DND-41 (cell line): ENCODE results near the gene MUL1.

Experiments used
- ATAC-seq: fragments of 200-7000 bp; cut with Tn5 transposase; 3 replicates; pipeline ENCODE4 v1.9.1; 2021; ENCODE audit warnings: low read depth; ENCODE audit not compliant: insufficient read depth
- DNase-seq: peaks from one replicate; pipeline ENCODE4 v3.0.0-alpha.2; 2020
- H2AFZ ChIP-seq: 2 replicates; pipeline ENCODE4 v1.6.0; 2012; ENCODE audit warnings: low read depth, low read length
- H3K27ac ChIP-seq: 2 replicates; pipeline ENCODE4 v1.5.1; 2012; ENCODE audit warnings: low read length, inconsistent platforms
- H3K27me3 ChIP-seq: fragments of 200-600 bp; sonication (generic); 2 replicates; pipeline ENCODE4 v1.6.0; 2012; ENCODE audit warnings: low read length, mild to moderate bottlenecking, inconsistent platforms; ENCODE audit not compliant: insufficient read depth, poor library complexity
- H3K36me3 ChIP-seq: 2 replicates; pipeline ENCODE4 v1.5.1; 2012; ENCODE audit warnings: low read length, inconsistent platforms; ENCODE audit not compliant: insufficient read depth
- H3K4me1 ChIP-seq: 2 replicates; pipeline ENCODE4 v1.5.1; 2012; ENCODE audit warnings: mild to moderate bottlenecking, low read length; ENCODE audit not compliant: insufficient read depth
- H3K4me2 ChIP-seq: 2 replicates; pipeline ENCODE4 v1.6.0; 2012; ENCODE audit warnings: mild to moderate bottlenecking, moderate library complexity, low read length, inconsistent platforms; ENCODE audit not compliant: insufficient read depth
- H3K4me3 ChIP-seq, 2 experiments: fragments of 200-600 bp in 1 of 2; shearing (Covaris generic) in 1 of 2; 2 replicates each; pipeline ENCODE4 v1.5.1; 2012 to 2016; ENCODE audit warnings: inconsistent platforms in 2 of 2, low read length in 2 of 2, mild to moderate bottlenecking in 2 of 2, low read depth in 1 of 2, moderate library complexity in 1 of 2
- H3K79me2 ChIP-seq: 2 replicates; pipeline ENCODE4 v1.6.0; 2012; ENCODE audit warnings: low read length, inconsistent platforms; ENCODE audit not compliant: insufficient read depth
- H3K9ac ChIP-seq: 2 replicates; pipeline ENCODE4 v1.6.0; 2012; ENCODE audit warnings: low read depth, mild to moderate bottlenecking, inconsistent platforms, low read length, moderate library complexity
- H3K9me3 ChIP-seq: 2 replicates; pipeline ENCODE4 v1.5.1; 2012; ENCODE audit warnings: low read length, moderate library complexity, mild to moderate bottlenecking, inconsistent platforms; ENCODE audit not compliant: insufficient read depth, severe bottlenecking
- H4K20me1 ChIP-seq: 2 replicates; pipeline ENCODE4 v1.6.0; 2012; ENCODE audit warnings: low read length; ENCODE audit not compliant: insufficient read depth
- EZH2 ChIP-seq: IDR thresholded peaks from 3 replicates; pipeline ENCODE4 v1.6.1; 2012; ENCODE audit warnings: borderline replicate concordance, low read depth, mild to moderate bottlenecking, moderate library complexity, low read length, inconsistent platforms; ENCODE audit not compliant: severe bottlenecking
- TF ChIP-seq, protein P1 (sequence below): IDR thresholded peaks from 2 replicates; pipeline ENCODE4 v1.5.1; 2012; ENCODE audit warnings: borderline replicate concordance, low read length, moderate library complexity, mild to moderate bottlenecking; ENCODE audit not compliant: poor library complexity, severe bottlenecking; ENCODE audit errors: extremely low read depth

Gene MUL1

DNA sequence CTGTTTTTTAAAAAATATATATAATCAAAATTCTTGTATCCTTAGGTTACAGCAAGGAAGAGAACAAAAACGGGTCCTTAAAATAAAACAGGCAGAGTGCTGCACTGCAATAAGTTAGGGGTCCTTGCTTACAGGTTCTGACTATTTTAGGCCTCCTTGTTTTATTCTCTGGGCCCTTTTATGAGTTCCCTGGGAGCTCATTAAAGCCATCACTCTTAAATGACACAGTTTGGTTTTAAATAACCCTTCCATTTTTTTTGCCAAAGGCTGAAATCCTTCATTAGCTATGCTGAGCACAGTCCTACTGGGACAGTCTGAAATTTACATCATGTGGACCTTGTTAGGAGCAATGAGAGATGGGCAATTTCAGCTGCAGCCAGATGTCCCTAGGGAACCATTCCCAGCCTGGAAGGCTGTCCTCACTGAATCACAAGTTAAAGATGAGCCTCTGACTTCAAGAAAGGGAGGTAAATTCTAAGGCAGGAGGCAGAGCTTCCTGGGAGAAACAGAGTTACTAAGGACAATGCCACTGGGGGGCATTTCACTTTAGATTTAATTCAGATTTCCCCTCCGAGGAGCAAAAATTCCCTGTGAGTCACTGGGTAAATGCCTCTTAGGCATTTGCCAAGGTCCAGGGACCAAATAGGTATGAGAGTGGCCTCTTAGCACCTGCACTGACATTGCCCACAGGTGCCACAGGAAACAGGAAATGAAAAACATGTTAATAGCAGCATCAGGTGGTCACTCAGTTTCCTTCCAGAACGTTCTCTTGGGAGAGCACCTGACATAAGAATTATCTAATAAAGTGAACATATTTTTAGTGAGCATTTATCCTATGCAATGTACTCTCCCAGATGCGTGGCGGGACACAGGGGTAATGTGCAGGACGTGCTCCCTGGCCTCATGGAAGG is 3.8 kb upstream of the MUL1 start:
- H3K4me2 ChIP-seq = no peak overlapping the region

DNA sequence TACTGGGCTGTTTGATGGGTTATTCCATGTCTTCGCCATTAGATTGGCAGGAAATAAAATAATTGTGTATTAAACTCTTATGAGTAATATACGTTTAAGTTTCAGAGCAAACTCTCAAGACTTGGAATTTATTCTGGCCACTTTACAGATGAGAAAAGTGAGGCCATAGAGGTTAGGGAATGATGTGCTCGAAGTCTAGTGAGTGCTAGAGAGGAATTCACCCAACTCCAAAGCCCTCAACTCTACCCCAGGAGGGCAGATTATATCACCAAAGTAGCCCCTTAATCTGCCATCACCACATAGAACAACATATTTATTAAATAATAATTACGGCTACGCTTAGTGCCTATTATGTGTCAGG is 440 bp upstream of the MUL1 start:
- TF ChIP-seq, protein P1, sequence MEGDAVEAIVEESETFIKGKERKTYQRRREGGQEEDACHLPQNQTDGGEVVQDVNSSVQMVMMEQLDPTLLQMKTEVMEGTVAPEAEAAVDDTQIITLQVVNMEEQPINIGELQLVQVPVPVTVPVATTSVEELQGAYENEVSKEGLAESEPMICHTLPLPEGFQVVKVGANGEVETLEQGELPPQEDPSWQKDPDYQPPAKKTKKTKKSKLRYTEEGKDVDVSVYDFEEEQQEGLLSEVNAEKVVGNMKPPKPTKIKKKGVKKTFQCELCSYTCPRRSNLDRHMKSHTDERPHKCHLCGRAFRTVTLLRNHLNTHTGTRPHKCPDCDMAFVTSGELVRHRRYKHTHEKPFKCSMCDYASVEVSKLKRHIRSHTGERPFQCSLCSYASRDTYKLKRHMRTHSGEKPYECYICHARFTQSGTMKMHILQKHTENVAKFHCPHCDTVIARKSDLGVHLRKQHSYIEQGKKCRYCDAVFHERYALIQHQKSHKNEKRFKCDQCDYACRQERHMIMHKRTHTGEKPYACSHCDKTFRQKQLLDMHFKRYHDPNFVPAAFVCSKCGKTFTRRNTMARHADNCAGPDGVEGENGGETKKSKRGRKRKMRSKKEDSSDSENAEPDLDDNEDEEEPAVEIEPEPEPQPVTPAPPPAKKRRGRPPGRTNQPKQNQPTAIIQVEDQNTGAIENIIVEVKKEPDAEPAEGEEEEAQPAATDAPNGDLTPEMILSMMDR = no peak
- no peak for TF ChIP-seq EZH2
- no peaks in the 10 kb centered on the region for H4K20me1 ChIP-seq
- H3K9ac ChIP-seq = no peak overlapping the region
- no peaks in the 10 kb centered on the region for H3K79me2 ChIP-seq
- H3K4me1 ChIP-seq = no peaks in the 10 kb centered on the region
- H3K4me2 ChIP-seq = no peak overlapping the region
- no peak overlapping the region for H3K4me3 ChIP-seq
- peaks cover 14% of the 10 kb centered on the region for H3K27me3 ChIP-seq
- no peak overlapping the region for H3K27ac ChIP-seq
- DNase-seq = no peak
- no peak overlapping the region for H2AFZ ChIP-seq
- no peaks in the 10 kb centered on the region for H3K36me3 ChIP-seq
- H3K9me3 ChIP-seq = no peaks in the 10 kb centered on the region
- ATAC-seq = no peak

More for the DNA sequence above, 3.8 kb upstream of the MUL1 start:
- Histone ChIP-seq H3K27me3 (peaks cover 14% of the 10 kb centered on the region), H4K20me1 (no peaks in the 10 kb centered on the region), H3K36me3 (no peaks in the 10 kb centered on the region), H3K79me2 (no peaks in the 10 kb centered on the region), H2AFZ (no peak overlapping the region), H3K9ac (no peak overlapping the region), H3K4me3 (no peak overlapping the region), H3K9me3 (no peaks in the 10 kb centered on the region), H3K27ac (no peak overlapping the region), H3K4me1 (no peaks in the 10 kb centered on the region)
- DNase-seq (no peak), ATAC-seq (no peak)
- TF ChIP-seq, protein P1 = no peak
- no peak for TF ChIP-seq EZH2

DNA sequence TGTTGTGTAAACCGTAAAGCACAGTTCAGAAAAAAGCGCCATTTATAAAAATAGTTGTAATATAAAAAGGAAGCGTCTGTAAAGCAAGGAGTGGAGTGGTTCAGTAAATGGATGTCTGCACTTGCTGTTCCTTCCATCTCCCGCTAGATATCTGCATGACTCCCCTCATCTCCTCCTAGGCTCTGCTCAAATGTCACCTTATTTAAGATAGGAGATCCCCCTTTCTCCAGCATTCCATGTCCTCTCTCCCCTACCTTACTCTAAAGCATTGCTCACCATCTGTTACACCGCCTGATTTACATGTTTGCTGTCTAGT is 745 bp downstream of the MUL1 start:
- no peak overlapping the region for H2AFZ ChIP-seq
- ATAC-seq = no peak

DNA sequence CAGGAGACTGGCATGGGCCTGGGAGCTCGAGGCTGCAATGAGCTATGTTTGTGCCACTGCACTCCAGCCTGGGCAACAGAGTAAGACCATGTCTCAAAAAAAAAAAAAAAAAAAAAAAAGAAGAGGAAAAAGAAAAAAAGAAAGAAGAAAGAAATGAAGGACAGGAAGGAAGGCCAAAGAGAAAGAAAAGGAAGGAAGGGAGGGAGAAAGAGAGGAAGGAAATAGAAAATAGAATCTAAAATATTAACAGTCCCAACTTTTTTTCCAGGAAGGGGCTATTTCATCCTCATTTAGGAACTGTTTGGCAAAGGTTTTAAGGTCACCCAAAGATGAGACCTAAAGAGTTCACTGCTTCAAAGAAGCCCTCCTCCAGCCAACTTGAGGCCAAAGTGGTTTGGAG is 2.5 kb downstream of the MUL1 start:
- Histone ChIP-seq H3K4me1 (no peaks in the 10 kb centered on the region), H3K9ac (no peak overlapping the region), H3K36me3 (no peaks in the 10 kb centered on the region)

More for the DNA sequence above, 745 bp downstream of the MUL1 start:
- Histone ChIP-seq H3K27me3 (peaks cover 20% of the 10 kb centered on the region), H3K4me1 (no peaks in the 10 kb centered on the region), H3K36me3 (no peaks in the 10 kb centered on the region), H3K9me3 (no peaks in the 10 kb centered on the region), H3K9ac (no peak overlapping the region), H3K4me3 (no peak overlapping the region), H3K4me2 (no peak overlapping the region), H3K79me2 (no peaks in the 10 kb centered on the region), H3K27ac (no peak overlapping the region), H4K20me1 (no peaks in the 10 kb centered on the region)
- no peak for TF ChIP-seq EZH2
- no peak for DNase-seq

More for the DNA sequence above, 2.5 kb downstream of the MUL1 start:
- TF ChIP-seq, protein P1 = no peak
- no peak for TF ChIP-seq EZH2
- H4K20me1 ChIP-seq = no peaks in the 10 kb centered on the region
- ATAC-seq (no peak), DNase-seq (no peak)
- no peak overlapping the region for H3K4me2 ChIP-seq
- H3K27ac ChIP-seq = no peak overlapping the region
- no peak overlapping the region for H3K4me3 ChIP-seq
- H3K27me3 ChIP-seq = peaks cover 13% of the 10 kb centered on the region
- no peaks in the 10 kb centered on the region for H3K9me3 ChIP-seq
- H2AFZ ChIP-seq = no peak overlapping the region
- H3K79me2 ChIP-seq = no peaks in the 10 kb centered on the region
